ENCODE results near the gene SLC12A7. TPM values are rescaled to one million over a fixed set of nuclear protein-coding genes. Genes with fewer than 3 reads are reported as not detected.
A peak's percentile ranks its signal among the peaks of the same experiment; 100 is the strongest.
"Not testable (repeated sequence)": the region's sequence is repeated elsewhere in the genome, so short reads cannot be mapped to it uniquely, and the experiment has no call there.

Gene SLC12A7
- total RNA-seq, 2 donors from 2014 or later, result 58.9 to 61.6 TPM

DNA sequence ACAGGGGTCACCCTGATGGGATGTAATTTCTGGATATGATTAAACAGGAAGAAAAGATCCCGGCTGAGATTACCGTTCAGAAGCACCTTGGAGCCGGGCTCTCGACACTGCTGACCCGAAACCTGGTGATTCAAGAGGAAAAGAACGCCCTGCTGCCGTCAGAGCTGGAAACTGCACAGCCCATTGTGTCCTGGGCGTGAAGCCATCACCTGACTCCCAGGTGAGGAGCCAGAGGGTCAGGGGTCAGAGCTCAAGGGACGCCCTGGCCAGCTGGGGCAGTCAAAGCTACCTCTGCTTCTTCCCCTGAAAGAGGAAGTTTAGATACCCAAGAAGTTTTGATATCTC, 17.8 kb upstream of the SLC12A7 start:
- 89 to 93% methylated on average over 9 of the region's 9 CpGs for WGBS, 2 experiments (ENCODE audit: insufficient coverage in 1 of 2, insufficient read length in 1 of 2)
- Histone ChIP-seq H3K9ac (ENCODE audit: extremely low read depth, low read length, poor library complexity, severe bottlenecking) (no peak overlapping the region), H3K9me3 (ENCODE audit: control insufficient read depth, low read length) (no peaks in the 10 kb centered on the region), H3K27me3 (ENCODE audit: control insufficient read depth, insufficient read depth, low read length, poor library complexity, severe bottlenecking) (no peaks in the 10 kb centered on the region), H3K4me1 (ENCODE audit: control insufficient read depth, insufficient read depth, low read length) (peaks cover 8% of the 10 kb centered on the region), H3K27ac (ENCODE audit: low read depth, low read length) (no peak overlapping the region), H3K4me3 (ENCODE audit: low read length) (no peak overlapping the region), H3K36me3 (ENCODE audit: control insufficient read depth, insufficient read depth, low read length) (no peaks in the 10 kb centered on the region)
- Mint-ChIP-seq H3K27ac (peak overlapping the region; percentile 68), H3K4me1 (peaks cover 23% of the 10 kb centered on the region), H3K9me3 (peaks cover 4% of the 10 kb centered on the region), H3K27me3 (ENCODE audit: insufficient read depth) (no peaks in the 10 kb centered on the region), H3K4me3 (no peak overlapping the region), H3K36me3 (ENCODE audit: low read depth) (no peaks in the 10 kb centered on the region)
- no peak for DNase-seq
- TF ChIP-seq, protein P1, sequence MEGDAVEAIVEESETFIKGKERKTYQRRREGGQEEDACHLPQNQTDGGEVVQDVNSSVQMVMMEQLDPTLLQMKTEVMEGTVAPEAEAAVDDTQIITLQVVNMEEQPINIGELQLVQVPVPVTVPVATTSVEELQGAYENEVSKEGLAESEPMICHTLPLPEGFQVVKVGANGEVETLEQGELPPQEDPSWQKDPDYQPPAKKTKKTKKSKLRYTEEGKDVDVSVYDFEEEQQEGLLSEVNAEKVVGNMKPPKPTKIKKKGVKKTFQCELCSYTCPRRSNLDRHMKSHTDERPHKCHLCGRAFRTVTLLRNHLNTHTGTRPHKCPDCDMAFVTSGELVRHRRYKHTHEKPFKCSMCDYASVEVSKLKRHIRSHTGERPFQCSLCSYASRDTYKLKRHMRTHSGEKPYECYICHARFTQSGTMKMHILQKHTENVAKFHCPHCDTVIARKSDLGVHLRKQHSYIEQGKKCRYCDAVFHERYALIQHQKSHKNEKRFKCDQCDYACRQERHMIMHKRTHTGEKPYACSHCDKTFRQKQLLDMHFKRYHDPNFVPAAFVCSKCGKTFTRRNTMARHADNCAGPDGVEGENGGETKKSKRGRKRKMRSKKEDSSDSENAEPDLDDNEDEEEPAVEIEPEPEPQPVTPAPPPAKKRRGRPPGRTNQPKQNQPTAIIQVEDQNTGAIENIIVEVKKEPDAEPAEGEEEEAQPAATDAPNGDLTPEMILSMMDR (conservative IDR thresholded peaks at IDR 0.05), result no peak

DNA sequence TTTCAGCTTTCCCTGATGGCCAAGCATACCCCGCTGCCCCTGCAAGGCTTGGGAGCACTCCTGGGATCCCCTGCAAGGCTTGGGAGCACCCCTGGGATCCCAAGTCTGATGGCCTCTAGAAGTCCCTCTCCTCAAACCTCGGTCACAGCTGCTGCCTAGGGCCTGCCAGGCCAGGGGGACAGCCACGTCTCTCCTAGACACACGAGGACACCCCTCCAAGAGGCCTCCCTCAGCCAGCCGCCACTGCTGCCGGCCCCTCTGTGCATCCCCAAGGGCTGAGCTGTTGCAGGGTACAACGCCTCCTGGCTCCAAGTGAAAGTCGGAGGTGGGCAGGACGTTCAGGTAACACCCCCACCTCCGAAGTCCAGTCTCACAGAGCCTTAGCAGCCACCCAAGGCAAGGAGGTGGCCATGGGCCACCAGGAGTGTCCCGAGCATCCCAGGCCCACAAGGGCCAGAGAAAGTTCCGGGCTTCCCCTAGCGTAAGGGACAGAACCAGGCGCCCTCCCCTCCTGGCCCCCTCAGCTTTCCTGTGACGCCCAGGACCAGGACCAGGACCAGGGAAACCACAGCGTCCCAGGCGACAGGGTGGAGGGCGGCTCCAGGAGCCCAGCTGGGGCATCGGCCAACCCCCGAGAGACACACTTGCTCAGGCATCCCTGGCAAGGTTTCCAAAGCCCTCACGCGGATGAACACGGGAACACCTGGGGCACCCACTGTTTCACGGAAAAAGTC, 17.3 kb upstream of the SLC12A7 start:
- Histone ChIP-seq H3K27me3 (ENCODE audit: control insufficient read depth, insufficient read depth, low read length, poor library complexity, severe bottlenecking) (no peaks in the 10 kb centered on the region), H3K27ac (ENCODE audit: low read depth, low read length) (no peak overlapping the region), H3K4me3 (ENCODE audit: low read length) (no peak overlapping the region), H3K36me3 (ENCODE audit: control insufficient read depth, insufficient read depth, low read length) (no peaks in the 10 kb centered on the region), H3K4me1 (ENCODE audit: control insufficient read depth, insufficient read depth, low read length) (peaks cover 8% of the 10 kb centered on the region), H3K9me3 (ENCODE audit: control insufficient read depth, low read length) (no peaks in the 10 kb centered on the region), H3K9ac (ENCODE audit: extremely low read depth, low read length, poor library complexity, severe bottlenecking) (no peak overlapping the region)
- Mint-ChIP-seq H3K36me3 (ENCODE audit: low read depth) (no peaks in the 10 kb centered on the region), H3K27me3 (ENCODE audit: insufficient read depth) (peaks cover 2% of the 10 kb centered on the region), H3K4me1 (peaks cover 23% of the 10 kb centered on the region), H3K4me3 (no peak overlapping the region), H3K27ac (peak overlapping the region; percentile 68), H3K9me3 (peaks cover 9% of the 10 kb centered on the region)
- DNase-seq, result no peak
- WGBS, 2 experiments (ENCODE audit: insufficient coverage in 1 of 2, insufficient read length in 1 of 2), result 90 to 95% methylated on average over 18 to 24 of the region's 24 CpGs
- TF ChIP-seq, protein P1 (conservative IDR thresholded peaks at IDR 0.05), result no peak

DNA sequence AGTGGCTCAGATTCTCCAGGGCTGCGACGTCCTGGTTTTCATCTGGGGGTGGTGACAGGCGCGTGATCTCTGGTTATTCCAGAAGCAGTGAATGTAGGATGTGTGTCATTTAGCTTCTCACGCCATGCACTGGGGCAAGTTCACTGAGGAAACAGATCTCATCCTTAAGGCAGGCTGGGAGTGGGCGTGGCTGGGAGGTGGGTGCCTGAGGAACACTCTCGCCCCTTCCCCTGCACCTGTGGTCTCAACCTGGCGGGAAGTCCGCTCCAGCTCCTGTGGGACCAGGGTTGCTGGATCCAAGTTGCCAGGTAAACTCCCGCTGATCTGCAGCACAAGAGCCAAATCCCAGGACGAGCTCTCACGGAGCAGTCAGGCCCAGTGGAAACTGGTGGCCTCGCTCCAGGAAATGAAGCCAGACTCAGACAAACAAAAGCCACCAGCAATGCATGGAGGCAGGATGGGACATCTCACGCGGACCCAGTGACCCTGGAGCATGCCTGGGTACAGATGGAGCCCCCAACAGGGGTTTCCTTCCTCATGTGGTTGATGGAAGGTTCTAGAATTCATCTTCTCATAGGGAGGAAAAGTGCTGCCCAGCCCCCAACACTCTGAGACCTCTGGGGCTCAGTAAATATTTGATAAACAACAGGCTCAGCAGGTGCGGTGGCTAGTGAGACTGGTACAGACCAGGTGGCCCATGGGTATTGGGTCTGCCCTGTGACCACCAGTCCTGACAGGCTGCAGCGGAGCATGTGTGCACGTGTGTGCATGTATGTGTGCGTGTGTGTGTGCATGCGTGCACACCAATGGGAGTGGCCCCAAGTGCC, 16.3 kb upstream of the SLC12A7 start:
- Histone ChIP-seq H3K27me3 (ENCODE audit: control insufficient read depth, insufficient read depth, low read length, poor library complexity, severe bottlenecking) (no peaks in the 10 kb centered on the region), H3K27ac (ENCODE audit: low read depth, low read length) (no peak overlapping the region), H3K4me3 (ENCODE audit: low read length) (no peak overlapping the region), H3K36me3 (ENCODE audit: control insufficient read depth, insufficient read depth, low read length) (no peaks in the 10 kb centered on the region), H3K9ac (ENCODE audit: extremely low read depth, low read length, poor library complexity, severe bottlenecking) (no peak overlapping the region), H3K4me1 (ENCODE audit: control insufficient read depth, insufficient read depth, low read length) (peaks cover 8% of the 10 kb centered on the region), H3K9me3 (ENCODE audit: control insufficient read depth, low read length) (no peaks in the 10 kb centered on the region)
- no peak for DNase-seq
- TF ChIP-seq, protein P1 (conservative IDR thresholded peaks at IDR 0.05), result no peak
- Mint-ChIP-seq H3K36me3 (ENCODE audit: low read depth) (no peaks in the 10 kb centered on the region), H3K27me3 (ENCODE audit: insufficient read depth) (peaks cover 2% of the 10 kb centered on the region), H3K27ac (peak overlapping the region; percentile 76), H3K4me3 (no peak overlapping the region), H3K4me1 (peaks cover 23% of the 10 kb centered on the region), H3K9me3 (peaks cover 12% of the 10 kb centered on the region)
- 94 to 95% methylated on average over 7 to 20 of the region's 20 CpGs for WGBS, 2 experiments (ENCODE audit: insufficient coverage in 1 of 2, insufficient read length in 1 of 2)

DNA sequence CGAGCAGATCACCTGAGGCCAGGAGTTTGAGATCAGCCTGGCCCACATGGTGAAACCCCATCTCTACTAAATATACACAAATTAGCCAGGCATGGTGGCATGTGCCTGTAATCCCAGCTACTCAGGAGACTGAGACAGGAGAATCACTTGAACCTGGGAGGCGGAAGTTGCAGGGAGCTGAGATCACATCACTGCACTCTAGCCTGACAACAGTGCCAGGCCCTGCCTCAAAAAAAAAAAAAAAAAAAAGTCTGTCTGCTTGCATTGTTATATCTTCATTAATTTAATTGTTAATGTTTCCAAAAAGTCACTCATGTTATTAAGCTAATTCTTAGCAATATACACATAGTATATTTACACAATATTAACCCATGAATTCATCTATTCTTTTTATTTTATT, 13.8 kb upstream of the SLC12A7 start:
- not testable (repeated sequence) for H3K27me3 Mint-ChIP-seq (ENCODE audit: insufficient read depth); H3K36me3 Mint-ChIP-seq (ENCODE audit: low read depth); H3K36me3 ChIP-seq (ENCODE audit: control insufficient read depth, insufficient read depth, low read length); H3K27ac Mint-ChIP-seq; DNase-seq; H3K27ac ChIP-seq (ENCODE audit: low read depth, low read length); H3K9me3 ChIP-seq (ENCODE audit: control insufficient read depth, low read length); H3K4me3 ChIP-seq (ENCODE audit: low read length); H3K27me3 ChIP-seq (ENCODE audit: control insufficient read depth, insufficient read depth, low read length, poor library complexity, severe bottlenecking); H3K9ac ChIP-seq (ENCODE audit: extremely low read depth, low read length, poor library complexity, severe bottlenecking); H3K4me3 Mint-ChIP-seq; H3K4me1 ChIP-seq (ENCODE audit: control insufficient read depth, insufficient read depth, low read length)
- peaks cover 23% of the 10 kb centered on the region for H3K4me1 Mint-ChIP-seq
- peaks cover 12% of the 10 kb centered on the region for H3K9me3 Mint-ChIP-seq
- 77 to 90% methylated on average over 2 of the region's 2 CpGs for WGBS, 2 experiments (ENCODE audit: insufficient coverage in 1 of 2, insufficient read length in 1 of 2)

All from endodermal cell (in vitro differentiated cells).